ENCODE results near the gene EEF1AKMT1.

EEF1AKMT1 gene

GRCh38 chr13:20812890-20813289 lies 39.1 kb upstream of the EEF1AKMT1 start:
- no peaks in the 10 kb centered on the region for H3F3A ChIP-seq (ENCODE audit: control insufficient read depth, insufficient read depth)
- H3K27me3 ChIP-seq (ENCODE audit: control insufficient read depth, low read length): no peaks in the 10 kb centered on the region
- H3K4me1 ChIP-seq (ENCODE audit: control insufficient read depth, low read length): no peaks in the 10 kb centered on the region
- H3K79me2 ChIP-seq (ENCODE audit: control insufficient read depth, low read length): peaks cover 9% of the 10 kb centered on the region
- peaks cover 54% of the 10 kb centered on the region for H3K36me3 ChIP-seq (ENCODE audit: control insufficient read depth, low read length)
- no peak overlapping the region for H3K27ac ChIP-seq (ENCODE audit: low read depth, low read length)
- no peak for TF ChIP-seq CTCF (IDR thresholded peaks at IDR 0.05; ENCODE audit: low read depth, low read length, poor library complexity, severe bottlenecking)
- no peak for TF ChIP-seq EZH2phosphoT487 (IDR thresholded peaks at IDR 0.05; ENCODE audit: borderline replicate concordance, low read length)
- H3K9me2 ChIP-seq (replicated peaks; ENCODE audit: control insufficient read depth, low read length): no peaks in the 10 kb centered on the region
- no peaks in the 10 kb centered on the region for H3K9me3 ChIP-seq (ENCODE audit: control insufficient read depth, insufficient read depth, low read length)
- H3K4me3 ChIP-seq (ENCODE audit: low read length): no peak overlapping the region
- no peaks in the 10 kb centered on the region for H4K20me1 ChIP-seq (ENCODE audit: control insufficient read depth, insufficient read depth, low read depth, low read length)
- no peak overlapping the region for H3K4me2 ChIP-seq (ENCODE audit: low read length)

GRCh38 chr13:20810808-20811207 lies 37.0 kb upstream of the EEF1AKMT1 start:
- no peak overlapping the region for H3K4me2 ChIP-seq (ENCODE audit: low read length)
- no peaks in the 10 kb centered on the region for H3K27me3 ChIP-seq (ENCODE audit: control insufficient read depth, low read length)
- TF ChIP-seq CTCF (IDR thresholded peaks at IDR 0.05; ENCODE audit: low read depth, low read length, poor library complexity, severe bottlenecking) (no peak), EZH2phosphoT487 (IDR thresholded peaks at IDR 0.05; ENCODE audit: borderline replicate concordance, low read length) (no peak)
- no peaks in the 10 kb centered on the region for H3K9me3 ChIP-seq (ENCODE audit: control insufficient read depth, insufficient read depth, low read length)
- no peak overlapping the region for H3K4me3 ChIP-seq (ENCODE audit: low read length)
- peaks cover 59% of the 10 kb centered on the region for H3K36me3 ChIP-seq (ENCODE audit: control insufficient read depth, low read length)
- H4K20me1 ChIP-seq (ENCODE audit: control insufficient read depth, insufficient read depth, low read depth, low read length): no peaks in the 10 kb centered on the region
- peaks cover 9% of the 10 kb centered on the region for H3K79me2 ChIP-seq (ENCODE audit: control insufficient read depth, low read length)
- H3K27ac ChIP-seq (ENCODE audit: low read depth, low read length): no peak overlapping the region
- no peaks in the 10 kb centered on the region for H3K4me1 ChIP-seq (ENCODE audit: control insufficient read depth, low read length)
- no peaks in the 10 kb centered on the region for H3F3A ChIP-seq (ENCODE audit: control insufficient read depth, insufficient read depth)
- H3K9me2 ChIP-seq (replicated peaks; ENCODE audit: control insufficient read depth, low read length): no peaks in the 10 kb centered on the region

GRCh38 chr13:20808874-20809273 lies 35.1 kb upstream of the EEF1AKMT1 start:
- TF ChIP-seq EZH2phosphoT487 (IDR thresholded peaks at IDR 0.05; ENCODE audit: borderline replicate concordance, low read length) (no peak), CTCF (IDR thresholded peaks at IDR 0.05; ENCODE audit: low read depth, low read length, poor library complexity, severe bottlenecking) (no peak)
- no peak overlapping the region for H3K27ac ChIP-seq (ENCODE audit: low read depth, low read length)
- peaks cover 53% of the 10 kb centered on the region for H3K36me3 ChIP-seq (ENCODE audit: control insufficient read depth, low read length)
- no peak overlapping the region for H3K4me3 ChIP-seq (ENCODE audit: low read length)
- no peaks in the 10 kb centered on the region for H4K20me1 ChIP-seq (ENCODE audit: control insufficient read depth, insufficient read depth, low read depth, low read length)
- H3F3A ChIP-seq (ENCODE audit: control insufficient read depth, insufficient read depth): no peaks in the 10 kb centered on the region
- no peaks in the 10 kb centered on the region for H3K4me1 ChIP-seq (ENCODE audit: control insufficient read depth, low read length)
- no peaks in the 10 kb centered on the region for H3K27me3 ChIP-seq (ENCODE audit: control insufficient read depth, low read length)
- no peak overlapping the region for H3K4me2 ChIP-seq (ENCODE audit: low read length)
- peaks cover 4% of the 10 kb centered on the region; the same call in 1 of the 2 replicates for H3K79me2 ChIP-seq (ENCODE audit: control insufficient read depth, low read length)
- H3K9me3 ChIP-seq (ENCODE audit: control insufficient read depth, insufficient read depth, low read length): no peaks in the 10 kb centered on the region
- H3K9me2 ChIP-seq (replicated peaks; ENCODE audit: control insufficient read depth, low read length): no peaks in the 10 kb centered on the region
